H9 (cell line): Measurements from ENCODE around the gene ABHD15. TPM values are rescaled to one million over a fixed set of nuclear protein-coding genes. Genes with fewer than 3 reads are reported as not detected.

Experiments used
- DNase-seq: peaks from one replicate; pipeline ENCODE4 v3.0.0-alpha.2; 2017
- H2AFZ ChIP-seq: one replicate; pipeline ENCODE4 v1.6.1; 2013; ENCODE audit warnings: mild to moderate bottlenecking, low read length, control low read depth, moderate library complexity
- H2AK5ac ChIP-seq: 2 replicates; pipeline ENCODE4 v1.6.1; 2013; ENCODE audit warnings: low read length, control low read depth, mixed read lengths; ENCODE audit not compliant: insufficient read length
- H2BK120ac ChIP-seq: one replicate; pipeline ENCODE4 v1.6.1; 2013; ENCODE audit warnings: low read depth, mild to moderate bottlenecking, low read length, control low read depth, inconsistent platforms; ENCODE audit not compliant: poor library complexity, severe bottlenecking
- H2BK12ac ChIP-seq: 2 replicates; pipeline ENCODE4 v1.6.1; 2013; ENCODE audit warnings: low read length, control low read depth, mixed read lengths, low read depth; ENCODE audit not compliant: insufficient read length
- H2BK15ac ChIP-seq: 2 replicates; pipeline ENCODE4 v1.6.1; 2013; ENCODE audit warnings: low read depth, low read length, control low read depth
- H2BK20ac ChIP-seq: one replicate; pipeline ENCODE4 v1.6.1; 2013; ENCODE audit warnings: low read depth, mild to moderate bottlenecking, low read length, control low read depth, inconsistent platforms; ENCODE audit not compliant: poor library complexity, severe bottlenecking
- H2BK5ac ChIP-seq: 2 replicates; pipeline ENCODE4 v1.6.1; 2013; ENCODE audit warnings: low read length, control low read depth, mixed read lengths; ENCODE audit not compliant: insufficient read length
- H3K14ac ChIP-seq: 2 replicates; pipeline ENCODE4 v1.6.1; 2013; ENCODE audit warnings: low read length, control low read depth; ENCODE audit not compliant: insufficient read depth
- H3K18ac ChIP-seq: 2 replicates; pipeline ENCODE4 v1.6.1; 2013; ENCODE audit warnings: low read depth, mild to moderate bottlenecking, mixed read lengths, low read length, control low read depth; ENCODE audit not compliant: insufficient read length
- H3K23ac ChIP-seq: 2 replicates; pipeline ENCODE4 v1.6.1; 2013; ENCODE audit warnings: low read length, control low read depth, mixed read lengths, low read depth; ENCODE audit not compliant: insufficient read length
- H3K23me2 ChIP-seq: 2 replicates; pipeline ENCODE4 v1.6.1; 2013; ENCODE audit warnings: low read depth, mild to moderate bottlenecking, mixed read lengths, low read length, control low read depth; ENCODE audit not compliant: insufficient read length, poor library complexity, severe bottlenecking
- H3K27ac ChIP-seq: 2 replicates; pipeline ENCODE4 v1.5.1; 2013; ENCODE audit warnings: low read length, control low read depth, mixed read lengths, low read depth; ENCODE audit not compliant: insufficient read length
- H3K27me3 ChIP-seq: 2 replicates; pipeline ENCODE4 v1.6.1; 2013; ENCODE audit warnings: low read length, control low read depth, inconsistent platforms; ENCODE audit not compliant: insufficient read depth
- H3K4ac ChIP-seq: 2 replicates; pipeline ENCODE4 v1.6.1; 2013; ENCODE audit warnings: low read depth, mild to moderate bottlenecking, control low read depth, inconsistent platforms, low read length, moderate library complexity
- H3K4me1 ChIP-seq: 2 replicates; pipeline ENCODE4 v1.6.1; 2013; ENCODE audit warnings: low read length, control low read depth, inconsistent platforms; ENCODE audit not compliant: insufficient read depth
- H3K4me2 ChIP-seq: 2 replicates; pipeline ENCODE4 v1.6.1; 2013; ENCODE audit warnings: low read length, control low read depth, mixed read lengths; ENCODE audit not compliant: insufficient read length, insufficient read depth
- H3K56ac ChIP-seq: 2 replicates; pipeline ENCODE4 v1.6.1; 2013; ENCODE audit warnings: low read depth, mild to moderate bottlenecking, mixed read lengths, low read length, control low read depth; ENCODE audit not compliant: insufficient read length
- H3K79me1 ChIP-seq: 2 replicates; pipeline ENCODE4 v1.6.1; 2013; ENCODE audit warnings: low read depth, mild to moderate bottlenecking, moderate library complexity, low read length, control low read depth, inconsistent platforms; ENCODE audit not compliant: insufficient read depth, poor library complexity, severe bottlenecking
- H3K79me2 ChIP-seq: 2 replicates; pipeline ENCODE4 v1.6.1; 2013; ENCODE audit warnings: low read length, control low read depth, inconsistent platforms; ENCODE audit not compliant: insufficient read depth
- H3K9ac ChIP-seq: 2 replicates; pipeline ENCODE4 v1.6.1; 2013; ENCODE audit warnings: low read length, control low read depth, mixed read lengths; ENCODE audit not compliant: insufficient read length; ENCODE audit errors: extremely low read depth
- H3K9me3 ChIP-seq: one replicate; pipeline ENCODE4 v1.6.1; 2013; ENCODE audit warnings: low read depth, low read length, inconsistent platforms; ENCODE audit not compliant: control insufficient read depth
- H3T11ph ChIP-seq: one replicate; pipeline ENCODE4 v1.6.1; 2013; ENCODE audit warnings: mild to moderate bottlenecking, low read length, control low read depth, inconsistent platforms
- H4K20me1 ChIP-seq: one replicate; pipeline ENCODE4 v1.6.1; 2013; ENCODE audit not compliant: control insufficient read depth, insufficient read length, insufficient read depth
- H4K5ac ChIP-seq: 2 replicates; pipeline ENCODE4 v1.6.1; 2013; ENCODE audit warnings: low read depth, mild to moderate bottlenecking, mixed read lengths, low read length, control low read depth; ENCODE audit not compliant: insufficient read length
- H4K8ac ChIP-seq: replicated peaks from 2 replicates; pipeline ENCODE4 v1.6.1; 2013; ENCODE audit warnings: low read length, control low read depth, mixed read lengths, low read depth; ENCODE audit not compliant: insufficient read length
- H4K91ac ChIP-seq: 2 replicates; pipeline ENCODE4 v1.6.1; 2013; ENCODE audit warnings: low read depth, mild to moderate bottlenecking, moderate library complexity, mixed read lengths, low read length, control low read depth; ENCODE audit not compliant: insufficient read length
- H3K27ac Mint-ChIP-seq, 3 experiments: 2 replicates in 2 of 3; 3 replicates in 1 of 3; pipeline ENCODE4 v1.8.0; 2020 to 2021; ENCODE audit warnings: mixed read lengths in 3 of 3, mild to moderate bottlenecking in 1 of 3, moderate library complexity in 1 of 3
- H3K27me3 Mint-ChIP-seq: 2 replicates; pipeline ENCODE4 v1.8.0; 2021; ENCODE audit warnings: low read depth, mild to moderate bottlenecking, moderate library complexity, mixed read lengths
- H3K36me3 Mint-ChIP-seq, 3 experiments: 2 replicates in 2 of 3; 3 replicates in 1 of 3; pipeline ENCODE4 v1.8.0; 2020 to 2021; ENCODE audit warnings: low read depth in 3 of 3, mixed read lengths in 3 of 3; ENCODE audit not compliant: insufficient read depth in 1 of 3
- H3K4me1 Mint-ChIP-seq, 2 experiments: 2 replicates each; pipeline ENCODE4 v1.8.0; 2020; ENCODE audit warnings: mixed read lengths in 2 of 2
- H3K4me3 Mint-ChIP-seq, 2 experiments: 2 replicates in 1 of 2; 3 replicates in 1 of 2; pipeline ENCODE4 v1.8.0; 2020 to 2021; ENCODE audit warnings: mild to moderate bottlenecking in 2 of 2, mixed read lengths in 2 of 2, moderate library complexity in 1 of 2
- H3K9me3 Mint-ChIP-seq, 2 experiments: 2 replicates in 1 of 2; 3 replicates in 1 of 2; pipeline ENCODE4 v1.8.0; 2020; ENCODE audit warnings: mild to moderate bottlenecking in 2 of 2, mixed read lengths in 2 of 2, moderate library complexity in 1 of 2
- WGBS: extraction: QIAGEN DNeasy Blood & Tissue Kit; methylation state at CpG from one replicate; pipeline ENCODE4 v1.1.7; 2013; ENCODE audit warnings: missing lambda C conversion rate, low lambda C conversion rate, mixed read lengths; ENCODE audit not compliant: insufficient read length; ENCODE audit errors: extremely low coverage; 5-methylcytosine and 5-hydroxymethylcytosine counted together
- total RNA-seq: library from RNA; stranded (reverse); gene quantifications from 2 replicates; pipeline ENCODE4 v1.2.1, GENCODE V29; 2021
- TF ChIP-seq, protein P1 (sequence below): fragments of 200-600 bp; sonication (generic); conservative IDR thresholded peaks from 3 replicates; pipeline ENCODE4 v1.8.0; 2021; ENCODE audit warnings: antibody characterized with exemption, mild to moderate bottlenecking

Gene ABHD15
- total RNA-seq, 1 experiment from 2014 or later = 2.5 TPM

- DNase-seq = peak; percentile 55
- Histone ChIP-seq H2BK20ac (no peak overlapping the region), H4K20me1 (no peaks in the 10 kb centered on the region), H3K9me3 (no peaks in the 10 kb centered on the region), H3K23me2 (peaks cover 9% of the 10 kb centered on the region), H3K23ac (no peak overlapping the region), H4K91ac (no peak overlapping the region), H3K4ac (no peak overlapping the region), H3K56ac (no peak overlapping the region), H3K27me3 (peaks cover 11% of the 10 kb centered on the region), H3K79me1 (no peaks in the 10 kb centered on the region), H2BK15ac (no peak overlapping the region), H4K5ac (no peak overlapping the region), H2AFZ (no peak overlapping the region), H3K4me2 (no peak overlapping the region), H3T11ph (no peak overlapping the region), H3K27ac (no peak overlapping the region), H3K9ac (no peak overlapping the region), H3K79me2 (no peaks in the 10 kb centered on the region), H2BK120ac (no peak overlapping the region), H3K18ac (no peak overlapping the region), H4K8ac (no peak overlapping the region), H3K14ac (no peak overlapping the region), H2BK12ac (no peak overlapping the region), H3K4me1 (no peaks in the 10 kb centered on the region; the same call in 1 of the 2 replicates), H2BK5ac (no peak overlapping the region), H2AK5ac (no peak overlapping the region)
- H3K9me3 Mint-ChIP-seq = no peaks in the 10 kb centered on the region
- TF ChIP-seq, protein P1, sequence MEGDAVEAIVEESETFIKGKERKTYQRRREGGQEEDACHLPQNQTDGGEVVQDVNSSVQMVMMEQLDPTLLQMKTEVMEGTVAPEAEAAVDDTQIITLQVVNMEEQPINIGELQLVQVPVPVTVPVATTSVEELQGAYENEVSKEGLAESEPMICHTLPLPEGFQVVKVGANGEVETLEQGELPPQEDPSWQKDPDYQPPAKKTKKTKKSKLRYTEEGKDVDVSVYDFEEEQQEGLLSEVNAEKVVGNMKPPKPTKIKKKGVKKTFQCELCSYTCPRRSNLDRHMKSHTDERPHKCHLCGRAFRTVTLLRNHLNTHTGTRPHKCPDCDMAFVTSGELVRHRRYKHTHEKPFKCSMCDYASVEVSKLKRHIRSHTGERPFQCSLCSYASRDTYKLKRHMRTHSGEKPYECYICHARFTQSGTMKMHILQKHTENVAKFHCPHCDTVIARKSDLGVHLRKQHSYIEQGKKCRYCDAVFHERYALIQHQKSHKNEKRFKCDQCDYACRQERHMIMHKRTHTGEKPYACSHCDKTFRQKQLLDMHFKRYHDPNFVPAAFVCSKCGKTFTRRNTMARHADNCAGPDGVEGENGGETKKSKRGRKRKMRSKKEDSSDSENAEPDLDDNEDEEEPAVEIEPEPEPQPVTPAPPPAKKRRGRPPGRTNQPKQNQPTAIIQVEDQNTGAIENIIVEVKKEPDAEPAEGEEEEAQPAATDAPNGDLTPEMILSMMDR = no peak
- no peak overlapping the region for H3K4me3 Mint-ChIP-seq
- no peak overlapping the region for H3K27ac Mint-ChIP-seq
- H3K4me1 Mint-ChIP-seq = peaks cover 18 to 38% of the 10 kb centered on the region in 2 experiments
- no CpG with 5 or more reads among the region's 85 CpGs for WGBS
- peaks cover 2 to 10% (median 8%) of the 10 kb centered on the region in 3 experiments; a peak in 4 of 7 replicates for H3K36me3 Mint-ChIP-seq
- peaks cover 52% of the 10 kb centered on the region for H3K27me3 Mint-ChIP-seq
Measured at GRCh38 chr17:29612404-29613280, 45.8 kb upstream of the ABHD15 start.
